HUES48 (cell line): ENCODE data around the gene GNS.
"Not testable (repeated sequence)": the region's sequence is repeated elsewhere in the genome, so short reads cannot be mapped to it uniquely, and the experiment has no call there.

Experiments used
- H3K27ac ChIP-seq: one replicate; pipeline ENCODE4 v1.7.0; 2013; ENCODE audit warnings: low read depth, low read length, inconsistent platforms
- H3K27me3 ChIP-seq: 2 replicates; pipeline ENCODE4 v1.6.1; 2013; ENCODE audit warnings: mild to moderate bottlenecking, low read length; ENCODE audit not compliant: control insufficient read depth, insufficient read depth
- H3K36me3 ChIP-seq: 2 replicates; pipeline ENCODE4 v1.6.1; 2013; ENCODE audit warnings: low read length; ENCODE audit not compliant: control insufficient read depth, insufficient read depth
- H3K4me1 ChIP-seq: 2 replicates; pipeline ENCODE4 v1.6.1; 2013; ENCODE audit warnings: mild to moderate bottlenecking, low read length; ENCODE audit not compliant: control insufficient read depth, insufficient read depth
- H3K4me3 ChIP-seq: 2 replicates; pipeline ENCODE4 v1.5.1; 2013; ENCODE audit warnings: mild to moderate bottlenecking, low read depth, low read length
- H3K9ac ChIP-seq: 2 replicates; pipeline ENCODE4 v1.6.1; 2013; ENCODE audit warnings: mild to moderate bottlenecking, low read depth, low read length, moderate library complexity
- H3K9me3 ChIP-seq: 2 replicates; pipeline ENCODE4 v1.6.1; 2013; ENCODE audit warnings: low read length; ENCODE audit not compliant: control insufficient read depth, insufficient read depth

The GNS gene

DNA sequence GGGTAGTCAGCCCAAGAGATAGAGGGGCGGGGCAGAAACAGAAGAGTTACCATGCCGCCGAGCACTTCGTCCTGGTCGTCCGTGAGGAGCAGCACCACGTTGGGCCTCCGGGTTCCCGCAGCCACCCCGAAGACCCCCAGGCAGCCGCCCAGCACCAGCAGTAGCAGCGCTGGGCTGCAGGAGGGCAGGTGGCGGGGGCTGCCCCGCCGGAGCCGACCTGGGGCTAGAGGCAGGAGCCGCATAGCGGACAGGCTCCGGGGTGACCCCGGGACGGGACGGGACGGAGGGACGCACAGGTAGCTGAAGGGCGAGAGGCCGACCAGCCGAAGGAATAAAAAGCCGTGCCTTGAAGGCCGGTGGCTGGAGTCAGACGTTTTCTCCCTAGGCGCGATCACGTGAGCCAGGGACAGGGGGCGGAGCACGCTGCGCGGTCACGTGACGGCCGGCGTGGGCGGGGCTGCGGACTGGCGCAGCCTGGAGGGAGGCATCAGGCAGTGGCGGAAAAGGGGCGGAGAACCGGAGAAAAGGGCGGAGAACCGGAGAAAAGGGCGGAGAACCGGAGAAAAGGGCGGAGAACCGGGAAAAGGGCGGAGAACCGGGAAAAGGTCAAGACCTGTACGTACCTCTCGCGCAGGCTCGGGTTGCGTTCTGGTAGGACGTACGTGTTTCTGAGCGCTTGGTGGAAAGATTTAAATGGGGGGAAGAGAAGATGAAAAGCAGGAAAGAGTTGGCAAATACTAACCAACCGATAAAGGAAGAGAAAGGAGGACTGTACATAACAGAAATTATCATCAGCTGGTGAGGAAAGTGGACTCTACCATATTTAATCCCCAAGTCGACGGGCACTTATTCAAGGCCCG, at the start of gene GNS:
Gene GNS (minus strand): TSS at position 372 of the 860 bp plus-strand sequence. CDS start 130 bp downstream, at position 242.
- no peaks in the 10 kb centered on the region for H3K9me3 ChIP-seq
- H3K4me1 ChIP-seq, result no peaks in the 10 kb centered on the region
- peaks cover 4% of the 10 kb centered on the region for H3K36me3 ChIP-seq
- H3K27ac ChIP-seq, result peak within 1 kb of the TSS; percentile 82
- H3K9ac ChIP-seq, result peak within 1 kb of the TSS; percentile 58; the same call in 1 of the 2 replicates
- H3K4me3 ChIP-seq, result peak within 1 kb of the TSS; percentile 93
- no peaks in the 10 kb centered on the region for H3K27me3 ChIP-seq

DNA sequence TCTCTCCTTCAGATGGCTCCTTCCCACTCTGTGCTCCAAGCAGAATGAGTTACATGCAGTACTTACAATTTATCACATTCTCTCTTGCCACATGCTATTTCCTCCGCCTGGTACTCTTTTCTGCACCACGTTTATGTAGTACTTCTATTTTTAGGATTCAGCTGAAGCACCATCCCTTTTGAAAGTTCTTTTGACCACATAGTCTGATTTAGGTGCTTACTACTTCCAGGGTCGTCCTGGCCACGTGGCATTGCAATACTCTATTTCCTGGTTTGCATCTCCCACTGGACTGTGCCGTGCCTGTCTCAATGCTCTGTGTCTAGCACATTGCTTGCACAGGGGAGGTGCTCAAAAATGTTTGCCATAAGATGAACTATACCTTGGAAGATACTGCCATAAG, 48.9 kb upstream of the GNS start:
- H3K27ac ChIP-seq, result no peak overlapping the region
- no peak overlapping the region for H3K4me3 ChIP-seq
- no peaks in the 10 kb centered on the region for H3K9me3 ChIP-seq
- H3K27me3 ChIP-seq, result no peaks in the 10 kb centered on the region
- H3K4me1 ChIP-seq, result no peaks in the 10 kb centered on the region
- no peak overlapping the region for H3K9ac ChIP-seq
- H3K36me3 ChIP-seq, result no peaks in the 10 kb centered on the region

DNA sequence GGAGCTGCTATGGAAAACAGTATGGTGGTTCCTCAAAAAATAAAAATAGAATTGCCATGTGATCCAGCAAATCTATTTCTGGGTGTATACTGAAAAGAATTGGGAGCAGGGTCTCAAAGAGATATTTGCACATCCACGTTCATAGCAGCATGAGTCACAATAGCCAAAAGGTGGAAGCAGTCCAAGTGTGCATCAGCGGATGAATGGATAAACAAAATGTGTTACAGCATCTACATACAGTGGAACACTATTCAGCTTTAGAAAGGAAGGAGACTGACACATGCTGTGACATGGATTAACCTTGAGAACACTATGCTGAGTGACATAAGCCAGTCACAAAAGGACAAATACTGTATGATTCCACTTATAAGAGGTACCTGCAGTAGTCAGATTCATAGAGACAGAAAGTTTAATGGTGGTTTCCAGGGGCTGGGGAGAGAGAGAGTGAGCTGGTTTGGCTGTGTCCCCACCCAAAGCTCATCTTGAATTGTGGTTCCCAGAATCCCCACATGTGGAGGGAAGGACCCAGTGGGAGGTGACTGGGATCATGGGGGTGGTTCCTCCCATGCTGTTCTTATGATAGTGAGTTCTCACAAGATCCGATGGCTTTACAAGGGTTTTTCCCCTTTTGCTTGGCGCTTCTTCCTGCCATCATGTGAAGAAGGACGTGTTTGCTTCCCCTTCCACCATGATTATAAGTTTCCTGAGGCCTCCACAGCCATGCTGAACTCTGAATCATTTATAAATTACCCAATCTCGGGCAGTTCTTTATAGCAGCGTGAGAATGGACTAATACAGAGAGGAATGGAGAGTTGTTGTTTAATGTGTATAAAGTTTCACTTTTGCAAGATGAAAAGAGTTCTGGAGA, 47.6 kb upstream of the GNS start:
- H3K9ac ChIP-seq, result no peak overlapping the region
- H3K27ac ChIP-seq, result no peak overlapping the region
- H3K4me1 ChIP-seq, result no peaks in the 10 kb centered on the region
- no peaks in the 10 kb centered on the region for H3K9me3 ChIP-seq
- no peak overlapping the region for H3K4me3 ChIP-seq
- no peaks in the 10 kb centered on the region for H3K36me3 ChIP-seq
- no peaks in the 10 kb centered on the region for H3K27me3 ChIP-seq

- no peak overlapping the region for H3K4me3 ChIP-seq
- no peaks in the 10 kb centered on the region for H3K27me3 ChIP-seq
- no peaks in the 10 kb centered on the region for H3K36me3 ChIP-seq
- H3K4me1 ChIP-seq, result no peaks in the 10 kb centered on the region
- no peaks in the 10 kb centered on the region for H3K9me3 ChIP-seq
- H3K27ac ChIP-seq, result no peak overlapping the region
- no peak overlapping the region for H3K9ac ChIP-seq
These were observed 47.0 kb upstream of the GNS start for GRCh38 chr12:64806173-64806572.

DNA sequence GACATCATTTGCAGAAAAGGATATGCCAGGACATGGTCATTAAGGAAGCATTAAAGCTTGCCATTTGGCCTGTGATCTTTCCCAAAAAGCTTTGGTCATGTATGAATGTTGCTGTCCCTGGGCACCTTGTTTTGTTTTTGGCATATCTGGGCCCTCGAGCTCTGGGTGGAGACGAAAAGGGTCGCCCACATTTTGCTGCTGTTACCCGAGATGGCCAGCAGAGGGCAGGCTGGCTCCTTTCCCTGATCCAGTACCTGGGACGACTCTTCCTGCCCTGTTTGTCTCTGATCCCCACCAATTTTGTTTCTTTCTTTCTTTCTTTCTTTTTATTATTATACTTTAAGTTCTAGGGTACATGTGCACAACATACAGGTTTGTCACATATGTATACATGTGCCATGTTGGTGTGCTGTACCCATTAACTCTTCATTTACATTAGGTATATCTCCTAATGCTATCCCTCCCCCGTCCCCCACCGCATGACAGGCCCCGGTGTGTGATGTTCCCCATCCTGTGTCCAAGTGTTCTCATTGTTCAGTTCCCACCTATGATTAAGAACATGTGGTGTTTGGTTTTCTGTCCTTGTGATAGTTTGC, 43.1 kb upstream of the GNS start:
- not testable (repeated sequence) for H3K4me1 ChIP-seq, H3K9me3 ChIP-seq, H3K9ac ChIP-seq, H3K4me3 ChIP-seq, H3K27me3 ChIP-seq, H3K36me3 ChIP-seq, H3K27ac ChIP-seq

DNA sequence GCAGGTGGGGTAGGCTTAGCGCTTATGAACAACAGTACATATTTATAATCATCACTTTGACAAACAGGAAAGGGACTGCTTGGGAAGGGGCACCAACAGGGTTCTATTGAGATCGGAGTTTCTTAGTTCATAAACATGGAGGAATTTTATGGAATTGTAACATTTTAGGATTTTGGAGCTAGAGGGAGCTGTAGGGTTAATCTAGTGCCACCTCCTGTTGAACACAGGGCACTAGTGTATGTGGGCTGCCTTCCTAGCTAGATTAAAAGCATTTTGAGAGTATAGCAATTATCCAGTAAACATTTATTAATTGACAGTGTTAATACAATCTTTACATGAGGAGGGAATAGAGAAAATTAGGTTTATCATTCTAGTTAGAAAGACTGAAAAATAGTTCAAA, 42.2 kb upstream of the GNS start:
- Histone ChIP-seq H3K27ac (no peak overlapping the region), H3K9ac (no peak overlapping the region), H3K4me3 (no peak overlapping the region), H3K27me3 (no peaks in the 10 kb centered on the region), H3K9me3 (no peaks in the 10 kb centered on the region), H3K4me1 (no peaks in the 10 kb centered on the region), H3K36me3 (no peaks in the 10 kb centered on the region)

- H3K27me3 ChIP-seq, result no peaks in the 10 kb centered on the region
- H3K4me1 ChIP-seq, result peaks cover 5% of the 10 kb centered on the region; the same call in 1 of the 2 replicates
- H3K27ac ChIP-seq, result no peak overlapping the region
- no peaks in the 10 kb centered on the region for H3K9me3 ChIP-seq
- no peaks in the 10 kb centered on the region for H3K36me3 ChIP-seq
- no peak overlapping the region for H3K9ac ChIP-seq
- no peak overlapping the region for H3K4me3 ChIP-seq
These were observed 41.4 kb upstream of the GNS start for GRCh38 chr12:64800640-64801039.

- peaks cover 5% of the 10 kb centered on the region; the same call in 1 of the 2 replicates for H3K4me1 ChIP-seq
- H3K9ac ChIP-seq, result no peak overlapping the region
- H3K9me3 ChIP-seq, result no peaks in the 10 kb centered on the region
- H3K27ac ChIP-seq, result no peak overlapping the region
- H3K36me3 ChIP-seq, result no peaks in the 10 kb centered on the region
- no peak overlapping the region for H3K4me3 ChIP-seq
- H3K27me3 ChIP-seq, result no peaks in the 10 kb centered on the region
These were observed 39.0 kb upstream of the GNS start for GRCh38 chr12:64798165-64798564.

DNA sequence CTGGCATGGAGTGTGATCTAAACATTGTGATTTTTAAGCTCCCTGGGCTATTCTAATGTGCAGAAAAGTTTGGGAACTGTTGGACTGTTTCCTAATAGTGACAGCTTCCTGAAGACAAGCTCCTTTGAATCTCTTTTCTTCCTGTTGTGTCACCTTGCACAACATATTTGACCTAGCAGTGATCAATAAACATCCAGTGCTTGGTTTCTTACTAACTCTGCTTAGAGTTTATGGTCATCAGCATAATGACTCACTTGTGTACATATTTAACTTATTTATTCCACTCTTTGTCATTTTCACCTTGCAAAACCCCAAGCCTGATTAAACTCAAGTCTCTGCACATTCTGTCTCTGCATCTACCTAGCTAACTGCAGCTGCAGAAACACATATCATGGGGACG, 38.0 kb upstream of the GNS start:
- Histone ChIP-seq H3K4me1 (peaks cover 5% of the 10 kb centered on the region; the same call in 1 of the 2 replicates), H3K4me3 (no peak overlapping the region), H3K27ac (no peak overlapping the region), H3K36me3 (no peaks in the 10 kb centered on the region), H3K27me3 (no peaks in the 10 kb centered on the region), H3K9ac (no peak overlapping the region), H3K9me3 (no peaks in the 10 kb centered on the region)

GRCh38 chr12:64796205-64796845, 37.1 kb upstream of the GNS start:
- Histone ChIP-seq H3K9me3 (no peaks in the 10 kb centered on the region), H3K9ac (no peak overlapping the region), H3K27me3 (no peaks in the 10 kb centered on the region), H3K4me3 (no peak overlapping the region), H3K4me1 (peaks cover 5% of the 10 kb centered on the region; the same call in 1 of the 2 replicates), H3K36me3 (no peaks in the 10 kb centered on the region), H3K27ac (no peak overlapping the region)
